Activated CD8-positive, alpha-beta memory T cell treated with anti-CD3 and anti-CD28 coated beads for 4 hours (primary cell): Measurements from ENCODE around the gene MYO1C.

Experiments
- DNase-seq, 2 donors: peaks; one replicate each; pipeline ENCODE4 v3.0.0-alpha.2; 2020; ENCODE audit warnings: low read depth in 2 of 2

The MYO1C gene

DNA sequence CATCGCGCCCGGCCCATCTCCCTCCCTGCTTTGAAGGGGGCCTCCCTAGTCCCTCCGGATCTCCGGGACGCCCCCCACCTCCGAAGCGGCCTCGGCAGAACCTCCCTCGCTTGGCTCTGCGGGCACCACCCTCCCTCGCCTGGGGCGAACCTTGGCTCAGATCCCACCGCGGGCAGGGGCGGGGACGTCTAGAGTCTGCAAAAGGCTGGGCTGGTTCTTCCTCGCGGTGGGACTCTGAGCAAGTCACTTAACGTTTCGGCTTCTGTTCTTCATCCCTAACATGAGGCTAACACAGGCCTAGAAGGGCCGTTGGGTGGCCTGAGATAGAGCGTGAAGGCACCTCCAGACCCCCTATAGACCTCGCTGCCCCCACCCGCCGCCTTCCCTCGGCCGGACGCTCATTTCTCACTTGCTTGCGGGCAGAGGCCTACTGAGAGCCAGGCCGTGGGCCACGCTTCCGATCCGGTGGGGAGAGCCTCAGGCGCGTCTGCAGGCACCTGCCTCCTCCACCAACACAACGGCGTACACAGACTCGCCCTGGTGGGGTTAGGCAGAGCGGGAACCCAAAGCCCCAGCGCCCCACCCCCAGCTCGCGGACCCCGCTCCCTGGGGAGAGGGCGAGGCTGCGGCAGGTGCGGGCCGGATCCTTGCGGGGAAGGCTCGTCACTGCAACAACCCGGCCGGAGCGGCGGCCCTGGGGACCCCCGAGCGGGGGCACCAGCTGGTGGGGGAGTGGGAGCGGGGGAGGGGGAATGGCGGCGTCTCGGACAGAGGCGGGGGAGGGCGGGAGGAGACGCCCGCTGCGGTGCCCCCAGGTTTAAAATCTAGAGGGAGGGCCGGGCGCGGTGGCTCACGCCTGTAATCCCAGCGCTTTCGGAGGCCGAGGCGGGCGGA is 5.4 kb downstream of the MYO1C start:
- DNase-seq: peak; percentile 65 to 74

DNA sequence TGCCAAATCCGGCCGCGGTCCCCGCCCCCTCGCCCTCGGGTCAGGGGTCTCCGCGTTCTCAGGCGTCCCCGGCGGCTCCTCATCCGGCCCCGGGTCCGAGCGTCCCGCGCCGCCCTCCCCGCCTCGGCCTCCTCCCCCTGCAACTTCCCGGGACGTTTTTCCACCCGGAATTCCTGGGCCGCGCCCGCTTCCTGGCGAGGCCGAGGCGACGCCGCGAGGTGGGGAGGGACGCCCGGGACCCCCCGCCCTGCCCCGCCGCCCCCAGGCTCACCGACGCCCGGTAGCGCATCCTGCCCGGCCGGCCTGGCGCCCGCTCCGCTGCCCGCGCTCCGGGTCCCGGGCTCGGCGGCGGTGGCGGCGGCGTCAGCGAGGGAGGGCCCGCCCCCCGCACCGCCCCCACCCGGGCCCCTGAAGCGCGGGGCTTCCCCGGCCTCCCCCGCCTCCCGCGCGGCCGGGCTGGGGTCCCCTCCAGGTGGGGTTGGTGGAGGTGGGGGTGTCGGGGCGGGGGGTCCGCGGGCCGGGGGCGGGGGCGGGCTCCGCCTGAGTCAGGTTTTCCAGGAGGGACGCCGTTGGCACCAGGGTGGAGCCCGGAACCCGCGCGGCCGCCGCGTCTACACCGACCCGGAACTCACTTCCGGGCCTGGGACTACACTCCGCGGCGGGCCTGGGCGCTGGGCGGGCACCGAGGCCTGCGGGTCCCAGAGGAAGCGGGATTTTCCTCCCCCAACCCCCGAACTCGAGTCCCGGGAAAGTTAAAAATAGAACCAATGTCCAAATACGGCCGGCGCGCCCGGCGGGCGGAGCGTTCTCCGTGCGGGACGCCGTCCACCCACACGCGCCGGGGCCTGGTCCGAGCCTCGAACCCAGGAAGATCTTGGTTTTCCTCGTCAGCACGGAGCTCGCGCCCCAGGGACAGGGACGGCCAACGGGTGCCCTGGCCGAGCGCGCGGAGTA is 6.8 kb downstream of the MYO1C start:
- DNase-seq: peak; percentile 47 to 54

DNA sequence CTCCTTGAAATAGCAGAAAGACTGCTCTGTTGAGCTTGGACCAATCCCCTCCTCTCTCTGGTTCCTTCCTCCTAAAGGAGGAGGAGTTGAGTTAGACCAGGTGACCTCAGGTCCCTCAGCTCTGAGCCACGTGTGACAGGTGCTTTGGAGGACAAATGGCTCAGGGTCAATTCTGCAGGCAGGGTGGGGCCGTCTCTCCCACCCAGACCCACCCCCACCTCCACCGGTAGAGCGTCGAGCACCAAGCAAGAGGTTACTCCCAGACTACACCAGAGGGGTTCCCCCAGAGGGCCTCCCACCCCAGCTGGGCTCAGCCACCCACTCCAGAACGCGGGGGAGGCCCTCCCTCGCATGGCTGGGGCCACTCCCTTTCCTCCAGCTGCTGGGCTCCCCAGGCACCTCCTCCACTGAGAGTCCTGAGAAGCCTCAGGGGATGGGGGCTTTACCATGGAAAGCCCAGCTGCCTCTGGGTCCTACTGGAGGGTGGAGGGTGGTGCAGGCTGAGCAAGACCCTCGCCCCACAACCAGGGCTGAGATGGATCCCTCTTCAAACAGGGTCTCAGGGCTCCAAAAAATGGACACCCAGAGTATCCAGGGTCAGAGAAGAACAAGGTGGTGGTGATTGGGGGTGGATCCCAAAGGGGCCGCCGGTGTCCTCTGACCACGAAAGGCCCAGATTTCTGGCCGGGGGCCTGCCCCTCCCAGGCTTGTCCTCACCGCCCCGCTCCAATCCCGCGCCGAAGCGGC is 7.6 kb downstream of the MYO1C start:
- peak in 1 of 2 donors; percentile 44 for DNase-seq

DNA sequence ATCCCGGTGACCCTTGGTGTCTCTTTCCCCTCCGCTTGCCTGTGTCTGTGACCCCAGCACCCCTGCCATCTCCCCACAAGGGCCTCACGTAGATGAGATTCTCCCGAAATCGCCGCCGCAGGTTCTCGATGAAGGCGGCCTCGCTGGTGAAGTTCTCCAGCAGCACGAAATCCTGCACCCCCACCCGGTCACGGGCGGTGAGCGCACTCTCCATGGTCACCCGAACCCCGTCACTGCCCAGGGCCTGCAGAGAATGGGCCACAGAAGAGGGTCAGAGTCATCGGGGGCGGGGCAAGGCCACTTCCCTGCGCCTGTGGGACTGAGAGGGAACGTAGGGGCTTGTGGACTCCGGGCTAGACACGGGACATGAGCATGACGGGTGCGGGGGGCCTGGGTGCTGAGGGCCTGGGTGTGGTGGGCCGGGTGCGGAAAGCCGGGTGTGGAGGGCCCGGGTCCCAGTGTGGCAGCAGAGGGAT is 8.4 kb downstream of the MYO1C start:
- DNase-seq: no peak

DNA sequence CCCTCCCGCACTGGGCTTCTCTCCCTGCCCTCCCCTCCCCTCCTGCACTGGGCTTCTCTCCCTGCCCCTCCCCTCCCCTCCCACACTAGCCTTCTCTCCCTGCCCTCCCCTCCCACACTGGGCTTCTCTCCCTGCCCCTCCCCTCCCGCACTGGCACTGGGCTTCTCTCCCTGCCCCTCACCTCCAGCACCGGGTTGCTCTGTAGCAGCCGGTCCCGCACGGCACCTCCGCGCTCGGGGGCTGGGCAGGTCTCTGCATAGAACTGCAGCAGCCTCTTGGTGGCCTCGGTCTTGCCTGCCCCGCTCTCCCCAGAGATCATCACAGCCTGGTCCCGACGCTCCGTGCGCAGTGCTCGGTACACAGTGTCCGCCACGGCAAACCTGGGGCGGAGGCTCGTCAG is 9.8 kb downstream of the MYO1C start:
- no peak for DNase-seq

DNA sequence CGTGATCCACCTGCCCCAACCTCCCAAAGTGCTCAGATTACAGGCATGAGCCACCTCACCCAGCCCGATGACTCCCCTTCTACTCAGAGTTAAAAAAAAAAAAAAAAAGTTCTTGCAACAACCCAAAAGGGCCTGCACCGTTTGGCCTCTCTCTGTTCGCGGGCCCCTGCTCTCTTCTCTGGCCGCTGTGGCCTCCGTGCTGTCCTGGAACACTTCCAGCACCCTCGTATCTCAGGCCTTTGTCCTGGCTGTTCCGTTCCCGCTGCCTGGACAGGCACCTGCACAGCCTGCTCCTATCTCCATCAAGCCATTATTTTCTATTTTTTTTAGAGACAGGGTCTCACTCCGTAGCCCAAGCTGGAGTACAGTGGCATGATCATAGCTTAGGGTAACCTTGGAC is 10.8 kb downstream of the MYO1C start:
- no peak for DNase-seq

DNA sequence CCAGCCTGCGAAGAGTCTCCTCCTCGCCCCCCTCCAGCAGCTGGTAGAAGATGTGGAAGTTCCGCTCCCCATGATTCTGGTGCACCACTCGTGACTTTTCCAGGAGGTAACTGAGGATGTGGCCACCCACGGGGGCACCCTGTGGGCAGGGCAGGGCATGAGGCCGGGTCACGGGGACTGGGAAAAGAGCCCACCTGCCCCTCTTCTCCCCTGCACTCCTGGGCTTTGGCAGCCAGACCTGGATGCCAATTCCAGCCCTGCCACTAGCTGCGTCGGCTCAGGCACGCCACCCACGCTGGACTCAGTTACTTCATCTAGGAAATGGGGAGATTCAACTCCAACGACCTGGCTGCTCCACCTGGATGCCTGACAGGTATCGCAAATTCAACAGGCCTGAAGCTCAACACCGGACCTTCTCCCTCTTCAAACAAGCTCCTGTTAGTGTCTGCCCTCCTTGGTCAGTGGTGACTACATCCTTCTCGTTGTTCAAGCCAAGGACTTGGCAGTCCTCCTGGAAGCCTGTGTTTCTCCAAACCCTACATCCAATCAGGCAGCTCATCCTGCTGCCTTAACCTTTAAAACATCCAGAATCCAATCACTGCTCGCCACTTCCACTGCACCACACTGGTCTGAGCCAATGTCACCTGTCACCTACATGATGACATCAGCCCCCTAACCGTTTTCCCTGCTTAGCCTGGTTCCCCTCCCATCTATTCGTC is 11.6 kb downstream of the MYO1C start:
- no peak for DNase-seq

DNA sequence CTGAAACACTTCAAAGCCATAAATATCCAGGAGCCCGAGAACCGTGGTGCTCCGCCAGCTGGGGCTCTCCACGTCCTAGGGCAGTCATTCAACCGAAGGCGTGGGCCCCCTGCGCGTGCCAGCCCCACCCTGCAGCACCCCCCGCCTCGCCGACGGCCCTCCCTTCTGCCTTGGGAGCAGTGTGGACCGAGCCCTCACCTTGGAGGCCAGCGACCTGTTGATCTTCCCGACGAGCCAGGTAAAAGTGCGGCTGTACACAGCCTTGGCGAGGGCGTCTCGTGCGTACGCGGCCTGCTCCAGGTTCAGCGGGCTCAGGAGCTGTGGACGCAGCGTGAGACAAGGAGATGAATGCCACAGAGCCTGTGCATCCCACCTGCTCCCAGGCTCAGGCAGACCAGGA is 14.1 kb downstream of the MYO1C start:
- no peak for DNase-seq

DNA sequence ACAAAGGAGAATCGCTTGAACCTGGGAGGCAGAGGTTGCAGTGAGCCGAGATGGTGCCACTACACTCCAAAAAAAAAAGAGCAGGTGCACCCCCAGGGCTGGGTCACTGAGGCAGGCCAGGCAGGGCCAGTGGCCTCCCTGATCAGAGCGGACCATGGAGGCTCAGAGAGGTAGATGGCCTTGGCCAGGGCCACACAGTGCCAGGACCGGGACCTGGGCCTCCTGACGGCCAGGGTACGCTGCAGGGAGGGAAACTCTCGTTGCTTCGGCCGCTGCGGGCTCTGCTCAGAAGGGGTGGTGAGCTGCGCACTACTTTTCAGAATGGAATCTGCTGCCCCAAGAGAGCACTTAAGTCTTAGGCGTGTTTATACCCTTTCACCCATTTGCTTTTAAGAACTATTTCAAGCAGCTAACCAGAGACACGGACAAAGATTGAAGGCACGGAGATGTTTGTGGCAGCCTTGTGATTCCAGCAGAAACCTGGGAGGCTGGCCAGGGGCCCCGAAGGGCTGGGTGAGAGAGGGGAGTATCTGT is 17.1 kb downstream of the MYO1C start:
- DNase-seq: no peak

DNA sequence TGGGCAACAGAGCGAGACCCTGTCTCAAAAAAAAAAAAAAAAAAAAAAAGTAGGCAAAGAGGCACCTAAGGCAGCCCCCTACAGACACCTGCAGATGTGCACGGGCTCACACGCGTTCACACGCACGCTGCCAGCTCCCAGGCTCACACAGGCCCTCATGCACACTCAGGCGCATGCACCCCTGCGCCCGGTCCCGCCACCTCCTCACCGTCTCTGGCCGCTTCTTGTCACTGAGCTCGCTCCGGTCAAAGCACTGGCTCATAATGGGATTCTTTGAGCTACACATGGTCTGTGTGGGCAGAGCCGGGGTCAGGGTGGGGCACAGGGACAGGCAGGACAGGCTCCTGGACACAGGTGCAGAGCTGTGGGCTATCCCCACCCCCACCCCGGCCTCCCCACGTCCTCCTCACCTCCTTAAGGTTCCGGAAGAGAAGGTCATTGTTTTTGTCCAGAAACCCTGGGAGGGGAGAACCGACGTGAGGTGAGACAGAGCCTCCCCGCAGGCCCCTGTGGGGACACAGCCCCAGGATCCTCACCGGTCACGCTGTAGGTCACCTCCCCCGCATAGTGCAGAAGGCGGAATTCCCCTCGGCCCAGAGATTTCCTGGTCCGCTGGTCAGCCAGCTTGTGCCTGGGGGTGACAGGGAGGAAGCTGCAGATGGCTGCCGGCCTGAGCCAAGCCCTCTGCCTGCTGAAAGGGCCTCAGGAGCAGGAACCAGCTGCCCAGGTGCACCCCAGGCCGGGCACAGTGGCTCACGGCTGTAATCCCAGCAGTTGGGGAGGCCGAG is 17.9 kb downstream of the MYO1C start:
- DNase-seq: no peak

DNA sequence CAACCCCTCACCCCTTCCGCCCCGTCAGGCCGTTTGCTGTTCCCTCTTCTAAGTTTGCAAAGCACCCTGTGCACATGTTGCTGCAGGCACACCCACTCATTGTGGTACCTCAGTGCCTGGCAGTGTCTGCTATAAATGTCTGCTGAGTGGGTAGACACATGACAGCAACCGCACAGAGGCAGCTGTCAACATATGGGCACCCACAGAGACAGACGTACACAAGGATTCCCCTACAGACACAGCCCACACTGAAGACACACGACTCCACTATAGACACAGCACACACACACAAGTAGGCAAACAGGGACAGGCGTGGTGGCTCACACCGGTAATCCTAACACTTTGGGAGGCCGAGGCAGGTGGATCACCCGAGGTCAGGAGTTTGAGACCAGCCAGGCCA is 18.6 kb downstream of the MYO1C start:
- no peak for DNase-seq

DNA sequence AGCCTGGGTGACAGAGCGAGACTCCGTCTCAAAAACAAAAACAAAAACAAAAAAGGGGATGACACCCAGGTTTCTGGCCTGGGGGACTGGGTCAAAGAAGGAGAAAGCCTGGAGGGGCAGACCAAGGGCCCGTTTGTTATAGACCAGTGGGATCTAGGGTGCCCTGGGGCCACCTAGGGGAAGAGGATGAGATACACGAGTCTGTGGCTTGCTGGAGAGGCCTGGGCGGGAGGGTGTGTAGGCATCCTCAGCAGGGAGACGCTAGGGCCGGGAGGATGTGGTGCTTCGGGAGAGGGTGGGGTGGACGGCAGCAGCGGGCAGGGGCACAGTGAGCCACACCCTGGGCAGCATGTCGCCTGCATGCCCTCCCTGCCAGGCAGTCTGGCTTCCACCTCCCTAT is 19.3 kb downstream of the MYO1C start:
- DNase-seq: no peak

DNA sequence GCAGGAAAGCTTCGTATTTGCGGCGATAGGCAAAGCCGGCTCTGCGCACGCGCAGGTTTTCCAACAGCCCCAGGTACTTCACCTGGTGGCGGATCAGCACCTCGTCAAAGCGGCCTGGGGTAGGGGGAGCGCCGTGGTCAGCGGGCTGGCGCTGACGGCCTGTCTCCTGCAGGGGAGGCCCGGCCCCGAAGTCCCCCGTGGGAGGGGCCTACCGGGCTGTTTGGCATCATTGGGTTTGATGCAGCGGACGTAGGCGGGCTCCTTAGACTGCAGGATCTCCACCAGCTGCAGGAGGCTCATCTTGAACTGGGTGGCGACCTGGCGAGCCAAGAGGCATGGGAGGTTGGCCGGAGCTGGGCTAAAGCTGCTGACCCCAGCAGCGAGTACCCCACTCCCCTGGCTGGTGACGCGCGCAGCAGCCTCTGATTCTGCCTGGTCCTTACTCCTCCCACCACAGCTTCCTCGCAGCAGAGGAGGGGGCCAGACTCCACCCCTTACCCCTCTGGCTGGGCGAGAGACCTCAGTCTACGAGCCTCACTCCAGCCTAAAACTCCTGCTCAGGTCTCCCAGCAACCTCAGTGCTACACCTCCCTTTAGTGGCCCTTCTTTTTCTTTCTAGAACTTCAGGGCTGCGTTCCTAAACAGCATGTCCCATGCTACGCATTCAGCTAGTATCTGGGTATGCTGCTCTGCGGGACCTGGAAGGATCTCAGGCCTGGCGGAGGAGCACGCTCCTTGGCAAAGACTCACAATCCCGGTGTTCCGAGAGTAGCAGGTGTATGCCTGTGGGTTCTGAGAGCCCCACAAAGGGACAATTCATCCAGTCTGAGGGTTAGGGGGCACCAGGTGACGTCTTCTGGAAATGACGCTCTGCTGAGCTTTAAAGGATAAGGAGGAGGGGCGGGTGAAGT is 20.3 kb downstream of the MYO1C start:
- DNase-seq: no peak

DNA sequence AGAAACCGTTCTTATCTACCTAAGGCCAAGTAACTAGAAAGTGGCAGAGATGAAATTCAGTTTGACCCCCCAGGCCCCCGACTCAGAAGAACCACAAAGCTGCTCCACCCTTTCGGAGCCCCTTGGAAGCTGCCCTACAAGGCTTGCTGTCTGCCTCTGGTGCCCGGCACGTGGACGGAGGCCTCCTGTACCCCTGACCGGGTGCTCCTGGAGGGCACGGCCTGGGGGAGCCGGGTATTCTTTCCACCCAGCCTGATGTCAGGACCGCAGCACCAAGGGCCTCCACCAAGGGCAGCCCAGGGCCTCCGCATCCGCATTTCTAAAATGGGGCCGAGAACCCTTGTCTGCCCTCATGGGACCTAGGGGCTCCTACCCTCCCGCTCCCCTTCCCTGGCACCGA is 21.0 kb downstream of the MYO1C start:
- DNase-seq: no peak

DNA sequence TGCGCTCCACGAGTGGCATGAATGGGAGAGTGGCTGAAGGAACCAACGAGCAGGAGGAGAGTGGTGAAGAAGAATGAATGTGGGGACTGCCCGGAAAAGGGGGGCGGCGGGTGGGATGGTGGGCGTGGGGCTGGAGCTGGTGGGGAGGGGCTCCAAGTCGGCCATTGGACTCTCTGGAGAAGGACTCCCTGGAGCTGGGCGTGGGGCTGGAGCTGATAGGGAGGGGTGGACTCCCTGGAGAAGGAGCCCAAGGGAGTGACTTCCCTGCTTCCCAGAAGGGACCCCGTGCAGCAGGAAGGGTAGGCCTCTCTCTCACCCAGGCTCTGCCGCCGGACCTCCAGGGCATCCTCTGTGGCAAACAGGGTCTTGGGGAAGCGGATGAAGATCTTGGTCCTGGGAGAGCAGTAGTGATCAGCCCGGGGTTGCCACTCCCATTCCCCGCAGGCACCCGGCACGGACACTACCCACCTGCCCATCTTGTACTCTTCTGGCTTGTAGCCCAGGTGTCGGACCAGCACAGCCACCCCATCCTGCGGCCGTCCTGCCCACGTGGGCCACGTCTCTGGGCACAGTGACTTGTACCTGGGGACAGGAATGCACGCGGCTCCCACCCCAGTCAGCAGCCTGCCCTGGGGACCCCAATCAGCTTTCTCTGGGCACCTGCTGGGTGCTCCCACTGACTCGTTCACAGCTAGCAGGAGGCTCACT is 21.6 kb downstream of the MYO1C start:
- no peak for DNase-seq

DNA sequence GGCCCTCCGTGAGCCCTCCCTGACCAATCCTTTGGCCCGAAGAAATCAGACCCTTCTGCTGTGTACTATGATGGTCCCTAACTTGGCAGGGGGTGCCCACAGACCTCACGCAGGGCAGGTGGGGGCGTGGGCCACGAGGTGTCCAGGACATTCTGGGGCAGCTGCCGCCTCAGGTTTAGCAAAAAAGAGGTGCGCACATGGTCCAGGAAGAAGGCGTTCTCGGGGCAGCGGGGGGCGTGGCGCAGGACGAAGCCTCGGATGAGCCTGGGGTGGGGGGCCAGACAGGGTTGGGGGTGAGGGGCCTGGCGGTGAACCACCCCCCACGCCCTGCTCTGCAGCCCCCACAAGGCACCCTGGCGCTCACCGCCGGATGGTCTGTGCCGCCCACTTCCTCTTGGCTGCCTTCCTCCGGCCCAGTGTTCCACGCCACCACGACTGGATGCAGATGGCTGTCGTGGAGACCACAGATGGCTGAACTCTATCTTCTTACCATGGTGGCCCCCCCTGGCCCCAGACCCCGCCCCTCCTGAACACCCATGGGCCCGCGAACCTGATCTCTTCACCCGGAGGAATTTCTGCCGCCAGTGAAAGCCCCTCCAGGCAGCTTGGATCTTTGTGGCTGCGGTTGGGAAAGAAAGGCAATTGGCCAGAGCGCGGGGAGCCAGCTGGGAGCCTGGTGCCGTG is 22.3 kb downstream of the MYO1C start:
- DNase-seq: no peak

DNA sequence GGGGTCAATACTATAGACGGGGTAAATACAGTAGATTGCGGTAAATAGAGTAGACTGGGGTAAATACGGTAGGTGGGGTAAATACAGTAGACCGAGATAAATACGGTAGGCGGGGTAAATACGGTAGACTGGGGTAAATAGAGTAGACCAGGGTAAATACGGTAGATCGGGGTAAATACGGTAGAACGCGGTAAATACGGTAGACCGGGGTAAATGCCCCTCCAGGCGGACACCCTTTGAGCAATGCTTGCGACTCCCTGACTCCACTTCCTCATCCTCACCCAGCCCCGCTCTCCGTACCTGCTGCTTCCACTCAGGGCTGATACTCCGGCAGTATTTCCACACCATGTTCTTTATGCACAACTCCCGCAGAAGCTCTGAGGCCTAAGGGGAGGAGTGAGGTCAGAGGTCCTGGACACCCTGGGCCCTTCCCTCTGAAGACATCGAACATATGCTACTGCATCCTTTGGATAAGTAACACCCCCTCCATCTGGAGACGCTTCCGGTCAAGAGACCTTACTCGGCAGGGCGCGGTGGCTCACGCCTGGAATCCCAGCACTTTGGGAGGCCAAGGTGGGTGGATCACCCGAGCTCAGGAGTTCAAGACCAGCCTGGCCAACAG is 23.1 kb downstream of the MYO1C start:
- DNase-seq: no peak
